G401.6 (cell line): Measurements from ENCODE around the gene DENND1A.

Source experiments
- FAIRE-seq: peaks from 2 replicates; lab custom pipeline; 2012; peaks lifted over from hg19 to GRCh38; lab: Jason Lieb, UNC

The DENND1A gene

DNA sequence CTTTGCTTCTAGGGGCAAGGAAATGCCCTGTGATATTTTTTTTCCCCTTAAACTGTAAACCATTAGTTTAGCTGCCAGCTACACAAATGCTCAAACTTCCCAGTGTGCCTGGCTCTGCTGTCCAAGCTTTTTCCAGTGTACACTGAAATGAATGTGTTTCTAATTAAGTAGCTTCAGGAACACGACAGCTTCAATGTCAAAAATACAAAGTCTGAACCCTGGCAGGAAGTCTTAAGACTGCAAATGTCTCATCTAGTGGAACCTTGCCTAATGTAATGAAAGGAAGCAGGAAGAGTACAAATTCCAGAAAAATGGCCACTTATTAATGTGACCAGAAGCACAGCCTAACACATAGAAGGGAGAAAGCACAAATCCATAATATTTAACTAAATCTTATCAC, 318.7 kb downstream of the DENND1A start:
- no peak for FAIRE-seq

GRCh38 chr9:123609844-123610243, 320.1 kb downstream of the DENND1A start:
- FAIRE-seq = no peak

DNA sequence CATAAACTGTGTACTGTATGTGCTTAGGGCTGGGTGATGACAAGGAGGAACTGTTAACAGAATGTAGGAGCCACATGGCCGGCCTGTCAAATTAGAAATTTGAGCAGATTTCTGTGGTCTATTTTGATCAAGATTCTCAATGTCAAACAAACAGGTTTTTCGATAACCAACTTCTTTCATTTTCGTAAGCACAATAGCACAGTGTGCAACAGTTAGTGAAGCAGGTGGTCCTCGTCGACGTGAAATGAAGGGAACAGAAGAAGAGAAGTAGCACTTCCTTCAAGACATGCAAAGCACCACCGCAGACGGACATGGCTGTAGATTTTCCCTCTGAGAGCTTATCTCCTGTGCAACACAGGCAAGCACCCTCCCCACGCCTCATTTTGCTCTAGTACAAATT, 321.8 kb downstream of the DENND1A start:
- no peak for FAIRE-seq

DNA sequence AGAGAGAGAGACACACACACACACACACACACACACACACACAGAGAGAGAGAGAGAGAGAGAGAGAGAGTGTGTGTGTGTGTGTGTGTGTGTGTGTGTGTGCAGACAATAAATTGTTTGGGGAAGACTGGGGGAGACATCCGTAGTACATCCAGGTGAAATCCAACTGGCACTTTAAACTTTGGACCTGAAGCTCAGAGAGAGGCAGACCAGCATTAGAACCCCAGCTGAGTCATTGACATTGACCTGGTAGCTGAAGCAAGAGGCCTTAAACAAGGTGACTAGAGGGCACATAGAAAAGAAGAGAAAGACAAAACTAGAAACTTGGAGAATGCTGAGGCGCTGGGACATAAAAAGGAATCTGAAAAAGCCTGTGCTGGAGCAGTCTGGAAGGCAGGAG, 322.4 kb downstream of the DENND1A start:
- no peak for FAIRE-seq

- no peak for FAIRE-seq
Observed at GRCh38 chr9:123606141-123606540, 323.8 kb downstream of the DENND1A start.

DNA sequence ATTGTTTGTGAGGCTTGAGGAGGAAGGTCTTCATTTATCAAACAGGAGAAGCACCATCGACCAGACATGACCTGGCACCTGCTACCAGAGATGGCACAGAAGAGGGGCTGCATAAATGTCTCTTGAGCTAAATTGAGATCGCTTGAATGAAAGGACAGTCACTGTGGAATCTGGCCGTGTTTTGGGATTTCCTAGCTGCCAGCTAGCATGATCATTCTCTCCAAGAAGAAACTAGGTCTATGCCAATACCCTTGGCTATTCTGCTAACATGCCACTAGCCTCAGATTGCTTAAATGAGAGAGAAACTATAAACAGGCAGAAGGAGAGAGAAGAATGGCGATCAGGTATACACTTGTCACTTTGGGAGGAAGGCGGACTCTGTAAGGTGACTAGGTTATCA, 324.6 kb downstream of the DENND1A start:
- no peak for FAIRE-seq

GRCh38 chr9:123604861-123605260, 325.1 kb downstream of the DENND1A start:
- FAIRE-seq = no peak

GRCh38 chr9:123601828-123602227, 328.1 kb downstream of the DENND1A start:
- no peak for FAIRE-seq

DNA sequence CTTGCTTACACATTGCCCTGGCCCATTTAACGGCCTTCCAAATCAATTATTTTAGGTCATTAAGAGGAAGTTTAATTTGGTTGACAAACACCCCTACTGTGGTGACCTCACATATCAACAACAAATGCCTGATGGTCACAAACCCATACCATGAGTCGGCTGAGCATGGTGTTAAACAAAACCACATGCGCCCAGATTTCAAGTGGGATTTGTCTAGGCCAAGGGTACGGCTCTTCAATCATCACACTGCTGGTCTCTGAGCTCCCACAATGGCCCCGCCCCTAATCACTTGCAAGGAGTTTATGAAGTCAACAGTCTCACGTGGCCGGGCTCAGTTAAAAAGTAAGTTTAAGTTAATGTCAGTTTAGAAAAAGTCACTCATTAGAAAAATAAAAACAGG, 330.1 kb downstream of the DENND1A start:
- no peak for FAIRE-seq

DNA sequence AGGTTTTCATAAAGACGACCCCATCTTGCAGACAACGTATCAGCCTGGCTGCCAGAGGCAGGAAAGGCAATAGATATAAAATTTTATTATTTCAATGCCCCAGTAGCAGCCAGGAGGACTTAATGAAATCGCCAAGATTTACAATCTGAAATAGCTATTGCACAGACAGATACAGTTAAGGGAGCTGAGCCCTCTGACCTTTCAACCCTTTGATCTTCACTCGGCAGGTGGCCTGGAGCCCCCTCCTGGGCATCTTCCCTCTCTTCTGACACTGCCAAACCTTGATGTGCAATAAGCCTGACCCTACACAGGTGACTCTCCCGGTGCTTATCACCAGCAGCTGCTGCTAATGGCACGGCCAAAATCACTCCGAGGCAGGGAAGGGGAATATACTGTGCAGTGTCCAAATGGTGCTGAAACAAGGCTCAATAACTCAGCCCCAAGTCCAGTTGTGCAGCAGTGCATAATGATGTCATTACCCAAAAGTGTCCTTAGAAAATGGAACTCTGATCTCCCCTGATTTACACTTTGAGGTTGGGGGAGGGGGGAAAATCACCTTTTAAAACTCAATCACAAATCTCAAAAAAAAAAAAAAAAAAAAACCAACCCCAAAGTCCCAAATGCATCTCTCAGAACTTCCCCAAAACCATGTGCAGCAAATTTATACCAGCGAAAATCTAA, 331.9 kb downstream of the DENND1A start:
- no peak for FAIRE-seq

- no peak for FAIRE-seq
Observed at GRCh38 chr9:123597048-123597447, 332.9 kb downstream of the DENND1A start.

DNA sequence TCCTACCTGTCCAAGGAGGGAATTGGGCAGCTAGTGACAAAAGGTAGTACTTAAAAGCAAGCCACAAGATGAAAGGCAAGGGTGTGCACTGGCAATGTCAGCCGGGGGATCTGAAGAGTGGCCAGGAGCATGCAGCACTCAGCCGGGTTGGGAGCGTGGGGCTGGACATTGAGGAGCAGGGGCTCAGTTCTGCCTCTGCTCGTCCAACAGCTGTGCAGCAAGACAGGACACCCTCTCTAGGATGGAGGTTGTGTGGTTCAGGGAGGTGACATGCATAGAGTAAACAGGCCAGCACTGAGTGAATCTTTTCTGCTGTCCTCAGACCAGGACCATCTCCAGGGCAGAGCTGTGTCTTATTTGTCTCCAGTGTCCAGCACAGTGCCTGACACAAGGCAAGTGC, 338.6 kb downstream of the DENND1A start:
- no peak for FAIRE-seq

GRCh38 chr9:123590499-123590898, 339.4 kb downstream of the DENND1A start:
- FAIRE-seq = no peak

DNA sequence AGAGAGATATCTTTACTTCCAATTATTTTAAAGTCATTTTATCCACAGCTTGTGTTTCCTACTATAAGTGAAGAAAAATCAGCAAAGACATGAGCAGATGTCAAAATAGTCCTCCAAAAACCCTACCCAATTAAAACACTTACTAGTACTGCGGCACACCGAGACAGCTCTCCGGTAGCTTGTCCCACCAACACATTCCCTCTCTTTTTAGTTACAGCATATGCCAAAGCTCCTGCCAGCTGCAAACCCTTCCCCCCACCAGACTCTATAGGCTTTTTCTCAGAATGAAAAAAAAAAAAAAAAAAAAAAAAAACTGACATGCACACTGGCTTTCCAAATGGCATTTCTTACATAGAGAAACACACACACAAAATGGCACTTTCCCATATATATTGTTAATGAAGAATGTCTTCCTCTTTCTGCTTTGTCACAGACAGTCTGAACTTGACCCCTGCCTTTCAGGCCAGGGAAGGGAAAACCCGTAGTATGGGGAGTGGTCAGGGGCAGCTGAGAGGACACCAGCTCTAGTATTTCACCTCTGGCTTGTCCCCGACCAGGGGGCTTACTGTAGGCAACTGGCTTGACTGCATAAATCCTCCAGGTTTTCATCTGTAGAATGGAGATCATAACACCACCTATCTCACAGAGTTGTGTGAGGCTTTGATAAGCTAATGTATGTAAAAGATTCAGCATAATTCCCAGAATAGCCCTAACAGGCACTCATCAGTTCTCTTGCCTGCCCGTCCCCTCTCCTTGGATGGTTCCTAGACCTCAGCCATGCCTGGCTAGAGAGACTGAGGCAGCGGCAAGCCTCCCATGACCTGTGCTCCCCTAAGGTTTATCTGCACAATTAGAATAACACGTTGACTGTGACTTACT, 340.3 kb downstream of the DENND1A start:
- FAIRE-seq = no peak

DNA sequence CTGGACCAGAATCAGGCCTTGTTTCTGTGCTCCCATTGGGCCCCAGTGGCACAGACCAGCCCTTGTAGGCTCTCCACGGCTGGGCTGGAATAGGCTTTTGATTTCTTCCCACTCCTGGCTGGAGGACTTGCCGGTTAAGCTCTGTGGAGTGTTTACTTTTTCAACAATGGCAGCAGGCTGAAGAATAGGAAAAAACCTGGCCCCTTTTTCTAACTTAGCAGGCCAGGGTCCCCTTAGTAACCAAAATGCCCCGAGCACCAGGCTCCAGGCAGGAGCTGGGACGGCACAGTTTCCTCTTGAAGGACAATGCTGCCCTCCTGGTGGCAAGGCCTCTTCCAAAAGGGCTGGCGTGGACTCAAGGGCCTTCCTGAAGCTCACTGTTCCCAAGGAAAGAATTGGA, 343.7 kb downstream of the DENND1A start:
- FAIRE-seq = no peak

DNA sequence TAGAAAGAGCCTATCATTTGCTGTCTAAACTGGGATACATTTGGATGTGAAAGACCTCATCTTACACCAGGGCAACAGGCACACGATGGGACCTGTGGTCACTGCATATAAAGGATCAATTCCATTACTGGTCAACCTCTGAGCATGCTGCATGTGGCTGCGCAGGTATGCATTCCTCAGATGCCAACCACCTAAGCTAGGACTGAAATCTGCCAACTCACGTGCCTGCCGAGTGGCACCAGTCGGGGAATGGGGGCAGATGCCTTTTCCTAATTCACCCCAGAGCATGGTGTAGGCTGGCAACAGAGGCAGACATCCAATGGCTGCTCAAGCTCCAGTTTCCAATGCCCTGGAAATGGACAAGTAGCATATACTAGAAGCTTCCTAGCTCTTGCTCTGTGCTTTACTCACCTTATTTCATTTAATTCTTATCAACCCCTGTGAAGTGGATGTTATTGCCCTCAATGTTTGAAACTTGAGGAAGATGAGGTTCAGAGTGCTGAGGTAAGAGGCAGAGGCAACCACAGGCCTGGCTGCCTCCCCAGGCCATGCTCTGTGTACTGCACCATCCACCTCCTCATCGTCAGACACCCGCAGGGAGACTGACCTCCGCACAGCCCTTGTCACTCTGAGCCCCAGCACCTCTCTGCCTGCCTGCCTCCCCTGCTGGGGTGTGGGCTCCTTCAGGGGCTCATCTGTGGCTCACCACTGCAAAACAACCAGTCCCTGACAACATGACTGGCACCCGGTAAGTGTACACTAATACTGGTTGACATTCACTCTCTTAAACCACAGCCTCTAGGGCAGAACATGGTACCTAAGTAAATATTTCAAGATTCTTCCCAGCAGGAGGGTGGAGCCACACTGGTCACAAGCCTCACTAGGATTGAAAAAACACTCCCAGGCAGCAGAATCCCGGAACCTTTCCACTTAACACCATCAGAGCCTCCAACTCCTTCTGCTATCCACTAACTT, 345.4 kb downstream of the DENND1A start:
- FAIRE-seq = no peak

DNA sequence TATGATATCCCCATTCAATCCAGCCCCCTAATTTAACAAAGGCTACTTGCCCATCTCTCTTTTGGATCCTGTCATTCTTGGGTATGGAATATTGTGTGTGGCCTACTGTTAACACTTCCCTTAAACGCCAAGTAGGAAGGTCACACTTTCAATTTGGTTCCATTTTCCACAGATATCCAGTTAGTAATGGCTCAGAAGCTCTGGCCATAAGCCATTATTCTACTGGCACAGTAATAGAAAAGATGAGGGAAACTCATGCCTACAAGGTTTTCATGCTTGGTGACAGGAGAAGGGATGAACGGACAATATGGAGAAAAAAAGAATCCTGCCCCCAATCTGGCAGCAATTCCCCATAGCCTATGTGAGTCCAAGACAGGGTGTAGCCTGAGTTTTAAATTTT, 346.3 kb downstream of the DENND1A start:
- no peak for FAIRE-seq

DNA sequence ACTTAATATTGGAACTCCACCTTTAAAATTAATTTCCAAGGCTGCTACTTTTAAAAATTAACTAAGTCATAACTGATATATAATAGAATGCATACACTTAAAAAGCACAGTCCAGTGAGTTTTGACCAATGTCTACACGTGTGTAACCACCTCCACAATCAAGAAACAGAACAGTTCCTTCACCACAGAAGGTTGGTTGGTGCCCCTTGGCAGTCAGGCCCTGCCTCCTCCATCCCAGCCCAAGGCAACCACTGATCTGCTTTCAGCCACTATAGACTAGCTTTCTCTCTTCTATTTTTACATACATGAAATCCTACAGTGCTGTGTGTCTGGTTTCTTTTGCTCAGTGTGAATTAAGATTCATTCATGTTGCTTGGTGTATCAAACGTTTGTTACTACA, 358.7 kb downstream of the DENND1A start:
- FAIRE-seq = no peak

- FAIRE-seq = no peak
Observed at GRCh38 chr9:123568691-123569688, 360.9 kb downstream of the DENND1A start.

DNA sequence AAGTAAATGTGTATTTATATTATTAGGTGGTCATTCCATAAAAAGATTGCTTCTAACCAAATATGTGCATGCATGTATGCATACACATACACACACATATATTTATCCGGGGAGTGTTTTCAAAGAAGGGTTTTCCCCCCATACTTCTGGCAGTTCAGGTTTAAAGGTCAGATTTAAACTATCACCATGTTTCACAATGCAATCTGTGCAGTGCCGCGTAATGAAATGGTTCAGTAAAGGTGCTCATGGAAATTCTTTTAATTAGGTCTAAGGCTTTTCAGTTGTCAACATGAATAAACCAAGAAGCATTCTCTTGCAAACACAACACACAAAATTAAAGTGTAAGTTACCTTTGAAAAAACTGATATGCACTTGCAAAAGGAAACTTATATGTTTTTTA, 362.9 kb downstream of the DENND1A start:
- FAIRE-seq = no peak

DNA sequence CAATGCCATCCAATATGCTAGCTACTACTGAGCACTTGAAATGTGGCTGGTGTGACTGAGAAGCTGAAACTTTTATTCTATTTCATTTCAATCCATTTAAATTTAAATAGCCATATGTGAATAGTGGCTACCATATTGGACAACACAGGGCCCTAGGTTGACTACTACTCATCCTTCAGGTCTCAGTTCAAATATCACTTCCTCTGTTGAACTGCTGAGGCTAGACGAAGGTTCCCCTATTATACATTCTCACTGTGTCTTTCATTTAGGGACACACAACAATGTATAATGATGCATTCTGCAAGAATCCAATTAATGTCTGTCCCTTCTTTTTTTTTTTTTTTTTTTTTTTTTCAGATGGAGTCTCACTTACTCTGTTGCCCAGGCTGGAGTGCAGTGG, 365.3 kb downstream of the DENND1A start:
- no peak for FAIRE-seq
